NCI-H128 (cell line): Measurements from ENCODE around the gene PATJ.

ENCODE experiments used
- DNase-seq: peaks from one replicate; lab custom pipeline; 2025; ENCODE audit not compliant: unreplicated experiment; lab: John Stamatoyannopoulos, UW

The PATJ gene

GRCh38 chr1:61978796-61979195 lies 236.5 kb downstream of the PATJ start:
- no peak for DNase-seq

- no peak for DNase-seq
These were observed 237.4 kb downstream of the PATJ start for GRCh38 chr1:61979729-61980128.

- DNase-seq: no peak
These were observed 238.3 kb downstream of the PATJ start for GRCh38 chr1:61980561-61980960.

GRCh38 chr1:61981870-61982660 lies 239.8 kb downstream of the PATJ start:
- no peak for DNase-seq

GRCh38 chr1:61983236-61983635 lies 241.0 kb downstream of the PATJ start:
- DNase-seq: no peak

GRCh38 chr1:61992257-61992656 lies 250.0 kb downstream of the PATJ start:
- DNase-seq: no peak

- DNase-seq: no peak
These were observed 251.2 kb downstream of the PATJ start for GRCh38 chr1:61993331-61993961.

- no peak for DNase-seq
These were observed 253.4 kb downstream of the PATJ start for GRCh38 chr1:61995641-61996040.

GRCh38 chr1:61997123-61997522 lies 254.8 kb downstream of the PATJ start:
- DNase-seq: no peak

GRCh38 chr1:62003777-62004176 lies 261.5 kb downstream of the PATJ start:
- DNase-seq: no peak

GRCh38 chr1:62006690-62007089 lies 264.4 kb downstream of the PATJ start:
- DNase-seq: no peak

- DNase-seq: no peak
These were observed 268.7 kb downstream of the PATJ start for GRCh38 chr1:62011006-62011405.

GRCh38 chr1:62012095-62012494 lies 269.8 kb downstream of the PATJ start:
- no peak for DNase-seq

GRCh38 chr1:62012836-62013235 lies 270.6 kb downstream of the PATJ start:
- DNase-seq: no peak

GRCh38 chr1:62013264-62013663 lies 271.0 kb downstream of the PATJ start:
- DNase-seq: no peak

GRCh38 chr1:62022382-62022983 lies 280.2 kb downstream of the PATJ start:
- no peak for DNase-seq

GRCh38 chr1:62024690-62025089 lies 282.4 kb downstream of the PATJ start:
- no peak for DNase-seq

- no peak for DNase-seq
These were observed 282.9 kb downstream of the PATJ start for GRCh38 chr1:62025154-62025553.

GRCh38 chr1:62025892-62026291 lies 283.6 kb downstream of the PATJ start:
- DNase-seq: no peak

- no peak for DNase-seq
These were observed 287.4 kb downstream of the PATJ start for GRCh38 chr1:62029704-62030103.

- no peak for DNase-seq
These were observed 292.5 kb downstream of the PATJ start for GRCh38 chr1:62034790-62035189.

- DNase-seq: no peak
These were observed 295.0 kb downstream of the PATJ start for GRCh38 chr1:62037274-62037673.
